HCT116 (cell line): ENCODE results near the gene FBN1.

Experiments
- CEBPB ChIP-seq: IDR thresholded peaks from 2 replicates; pipeline ENCODE4 v1.6.1; 2012; ENCODE audit warnings: low read depth
- POLR2A ChIP-seq: IDR thresholded peaks from 2 replicates; pipeline ENCODE4 v1.7.0; 2011; ENCODE audit warnings: borderline replicate concordance; ENCODE audit not compliant: insufficient read depth, insufficient read length; ENCODE audit errors: extremely low read depth
- TF ChIP-seq, protein P1 (sequence below), 3 experiments: fragments of 200-600 bp in 1 of 3; sonication (generic) in 1 of 3; IDR thresholded peaks in 2 of 3; conservative IDR thresholded peaks in 1 of 3; 2 replicates each; pipeline ENCODE4 v1.5.1; 2012 to 2017; ENCODE audit warnings: low read depth in 2 of 3, low read length in 2 of 3, antibody characterized with exemption in 1 of 3, borderline replicate concordance in 1 of 3, control low read depth in 1 of 3, mild to moderate bottlenecking in 1 of 3, mixed read lengths in 1 of 3, mixed run types in 1 of 3, moderate library complexity in 1 of 3; ENCODE audit not compliant: insufficient read depth in 1 of 3

DNA sequence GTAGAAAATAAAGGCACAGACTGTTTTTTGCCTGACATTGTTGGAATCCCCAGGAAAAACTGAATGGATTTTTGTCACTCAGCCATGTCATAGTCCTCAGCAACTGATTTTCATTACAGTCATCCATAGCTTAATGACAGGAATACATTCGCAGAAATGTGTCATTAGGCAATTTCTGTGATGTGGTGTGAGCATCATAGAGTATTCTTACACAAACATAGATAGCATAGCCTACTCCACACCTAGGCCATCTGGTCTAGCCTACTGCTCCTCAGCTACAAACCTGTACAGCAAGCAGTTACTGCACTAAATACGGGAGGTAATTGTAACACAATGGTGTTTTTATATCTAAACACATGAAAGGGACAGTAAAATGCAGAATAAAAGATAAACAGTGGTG, 34.4 kb upstream of the FBN1 start:
- TF ChIP-seq, protein P1, sequence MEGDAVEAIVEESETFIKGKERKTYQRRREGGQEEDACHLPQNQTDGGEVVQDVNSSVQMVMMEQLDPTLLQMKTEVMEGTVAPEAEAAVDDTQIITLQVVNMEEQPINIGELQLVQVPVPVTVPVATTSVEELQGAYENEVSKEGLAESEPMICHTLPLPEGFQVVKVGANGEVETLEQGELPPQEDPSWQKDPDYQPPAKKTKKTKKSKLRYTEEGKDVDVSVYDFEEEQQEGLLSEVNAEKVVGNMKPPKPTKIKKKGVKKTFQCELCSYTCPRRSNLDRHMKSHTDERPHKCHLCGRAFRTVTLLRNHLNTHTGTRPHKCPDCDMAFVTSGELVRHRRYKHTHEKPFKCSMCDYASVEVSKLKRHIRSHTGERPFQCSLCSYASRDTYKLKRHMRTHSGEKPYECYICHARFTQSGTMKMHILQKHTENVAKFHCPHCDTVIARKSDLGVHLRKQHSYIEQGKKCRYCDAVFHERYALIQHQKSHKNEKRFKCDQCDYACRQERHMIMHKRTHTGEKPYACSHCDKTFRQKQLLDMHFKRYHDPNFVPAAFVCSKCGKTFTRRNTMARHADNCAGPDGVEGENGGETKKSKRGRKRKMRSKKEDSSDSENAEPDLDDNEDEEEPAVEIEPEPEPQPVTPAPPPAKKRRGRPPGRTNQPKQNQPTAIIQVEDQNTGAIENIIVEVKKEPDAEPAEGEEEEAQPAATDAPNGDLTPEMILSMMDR (IDR thresholded peaks at IDR 0.05 in 2 of 3, conservative IDR thresholded peaks at IDR 0.05 in 1 of 3; ENCODE audit: borderline replicate concordance in 1 of 3, insufficient read depth in 1 of 3, low read depth in 2 of 3, low read length in 2 of 3): no peak
- TF ChIP-seq POLR2A (no peak), CEBPB (no peak)
